HG03432 (cell line): ENCODE measurements around the gene MEX3D.
"Not testable (repeated sequence)": the region's sequence is repeated elsewhere in the genome, so short reads cannot be mapped to it uniquely, and the experiment has no call there.

Source experiments
- ATAC-seq: cut with Tn5 transposase; IDR thresholded peaks from one replicate; pipeline ENCODE4 v1.9.1; 2021; ENCODE audit warnings: mild to moderate bottlenecking, moderate library complexity; ENCODE audit not compliant: unreplicated experiment

MEX3D gene

GRCh38 chr19:1522061-1522460 lies 46.1 kb downstream of the MEX3D start:
- no peak for ATAC-seq

- no peak for ATAC-seq
Observed at GRCh38 chr19:1521636-1522035, 46.5 kb downstream of the MEX3D start.

GRCh38 chr19:1520203-1520780 lies 47.8 kb downstream of the MEX3D start:
- no peak for ATAC-seq

GRCh38 chr19:1519802-1520201 lies 48.3 kb downstream of the MEX3D start:
- ATAC-seq: not testable (repeated sequence)

- no peak for ATAC-seq
Observed at GRCh38 chr19:1518471-1518870, 49.7 kb downstream of the MEX3D start.

- no peak for ATAC-seq
Observed at GRCh38 chr19:1516395-1516753, 51.8 kb downstream of the MEX3D start.

GRCh38 chr19:1514986-1515721 lies 53.0 kb downstream of the MEX3D start:
- no peak for ATAC-seq

- ATAC-seq: no peak
Observed at GRCh38 chr19:1514295-1514661, 53.8 kb downstream of the MEX3D start.

GRCh38 chr19:1513499-1514294 lies 54.4 kb downstream of the MEX3D start:
- ATAC-seq: no peak

GRCh38 chr19:1512671-1513498 lies 55.2 kb downstream of the MEX3D start, which contains the start of gene ADAMTSL5:
ADAMTSL5 (minus strand) TSS chr19:1513019; CDS start chr19:1510943, 2,076 bp downstream.
- no peak for ATAC-seq

- ATAC-seq: no peak
Observed at GRCh38 chr19:1511318-1512317, 56.5 kb downstream of the MEX3D start.

GRCh38 chr19:1510807-1511206 lies 57.3 kb downstream of the MEX3D start:
- no peak for ATAC-seq

- no peak for ATAC-seq
Observed at GRCh38 chr19:1510442-1510806, 57.7 kb downstream of the MEX3D start.

- ATAC-seq: no peak
Observed at GRCh38 chr19:1509602-1510441, 58.3 kb downstream of the MEX3D start.

- ATAC-seq: no peak
Observed at GRCh38 chr19:1508507-1508856, 59.6 kb downstream of the MEX3D start.

GRCh38 chr19:1507763-1508506 lies 60.2 kb downstream of the MEX3D start:
- no peak for ATAC-seq

GRCh38 chr19:1507192-1507660 lies 60.9 kb downstream of the MEX3D start:
- no peak for ATAC-seq
